GM21825 (cell line): ENCODE data around the gene INTS11.

Experiments
- ATAC-seq: cut with Tn5 transposase; IDR thresholded peaks from one replicate; pipeline ENCODE4 v1.9.1; 2021; ENCODE audit warnings: mild to moderate bottlenecking, moderate library complexity; ENCODE audit not compliant: unreplicated experiment

Gene INTS11

GRCh38 chr1:1358433-1359271 is 34.2 kb upstream of the INTS11 start, which contains the start of gene MXRA8:
TSS of gene MXRA8 (minus strand) at chr1:1358555. CDS start at chr1:1358504, 51 bp downstream.
- no peak for ATAC-seq

GRCh38 chr1:1357871-1358432 is 33.5 kb upstream of the INTS11 start:
- ATAC-seq: no peak

- no peak for ATAC-seq
Measured at GRCh38 chr1:1356796-1357401, 32.4 kb upstream of the INTS11 start.

- ATAC-seq: no peak
Measured at GRCh38 chr1:1356166-1356795, 31.8 kb upstream of the INTS11 start.

GRCh38 chr1:1355416-1355815 is 31.0 kb upstream of the INTS11 start:
- ATAC-seq: no peak

GRCh38 chr1:1354271-1355247 is 30.1 kb upstream of the INTS11 start:
- no peak for ATAC-seq

GRCh38 chr1:1353389-1354151 is 29.1 kb upstream of the INTS11 start:
- no peak for ATAC-seq

GRCh38 chr1:1352786-1353388 is 28.4 kb upstream of the INTS11 start:
- ATAC-seq: no peak

- ATAC-seq: no peak
Measured at GRCh38 chr1:1351511-1352427, 27.3 kb upstream of the INTS11 start.

GRCh38 chr1:1349256-1350012 is 25.0 kb upstream of the INTS11 start, which contains the start of gene DVL1:
TSS of gene DVL1 (minus strand) at chr1:1349418. CDS start at chr1:1349065, 353 bp downstream.
- ATAC-seq: peak; percentile 48

- ATAC-seq: peak; percentile 3
Measured at GRCh38 chr1:1348420-1349255, 24.2 kb upstream of the INTS11 start.

GRCh38 chr1:1347663-1348419 is 23.4 kb upstream of the INTS11 start:
- ATAC-seq: no peak

GRCh38 chr1:1347026-1347595 is 22.7 kb upstream of the INTS11 start:
- no peak for ATAC-seq

- ATAC-seq: no peak
Measured at GRCh38 chr1:1346501-1346890, 22.0 kb upstream of the INTS11 start.

- no peak for ATAC-seq
Measured at GRCh38 chr1:1345860-1346500, 21.5 kb upstream of the INTS11 start.
